Measurements from ENCODE around the gene TULP1. TPM values are rescaled to one million over a fixed set of nuclear protein-coding genes. Genes with fewer than 3 reads are reported as not detected.

Gene TULP1
- total RNA-seq, 1 experiment from 2014 or later, result not detected

DNA sequence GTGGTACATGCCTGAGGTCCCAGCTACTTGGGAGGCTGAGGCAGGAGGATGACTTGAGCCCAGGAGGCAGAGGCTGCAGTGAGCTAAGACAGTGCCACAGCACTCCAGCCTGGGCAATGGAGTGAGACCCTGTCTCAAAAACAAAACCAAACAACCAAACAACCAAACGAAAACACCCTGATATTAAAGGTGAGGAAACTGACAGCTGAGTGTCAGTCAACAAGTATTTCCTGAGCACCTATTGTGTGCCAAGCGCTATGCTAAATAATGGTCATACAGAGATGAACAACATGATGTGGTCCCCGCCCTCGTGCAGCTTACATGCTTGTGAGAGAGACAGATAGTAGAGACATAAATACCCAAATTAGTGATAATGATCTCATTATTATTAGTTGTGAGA lies 1.9 kb upstream of the TULP1 start:
- DNase-seq (ENCODE audit: unreplicated experiment), result no peak
- Mint-ChIP-seq H3K4me3 (ENCODE audit: unreplicated experiment) (no peak overlapping the region), H3K9me3 (ENCODE audit: unreplicated experiment) (no peaks in the 10 kb centered on the region), H3K27ac (ENCODE audit: low read depth, unreplicated experiment) (no peak overlapping the region), H3K36me3 (ENCODE audit: insufficient read depth, unreplicated experiment) (no peaks in the 10 kb centered on the region), H3K27me3 (ENCODE audit: insufficient read depth, unreplicated experiment) (peaks cover 4% of the 10 kb centered on the region), H3K4me1 (ENCODE audit: insufficient read depth, unreplicated experiment) (peaks cover 3% of the 10 kb centered on the region)
- ChIA-PET CTCF (interaction anchor here (0.6 to 1.7 kb wide), 2 partner anchors 8 to 1865 kb away, joined by 5 to 6 read pairs; no protein-coding TSS in a partner anchor), POLR2A (interaction anchor here (0.6 kb wide), 1 partner anchor 62 kb away, joined by 3 read pairs; no protein-coding TSS in a partner anchor)
- intact Hi-C loops (cut with micrococcal nuclease), result no loop called here
- TF ChIP-seq, protein P1, sequence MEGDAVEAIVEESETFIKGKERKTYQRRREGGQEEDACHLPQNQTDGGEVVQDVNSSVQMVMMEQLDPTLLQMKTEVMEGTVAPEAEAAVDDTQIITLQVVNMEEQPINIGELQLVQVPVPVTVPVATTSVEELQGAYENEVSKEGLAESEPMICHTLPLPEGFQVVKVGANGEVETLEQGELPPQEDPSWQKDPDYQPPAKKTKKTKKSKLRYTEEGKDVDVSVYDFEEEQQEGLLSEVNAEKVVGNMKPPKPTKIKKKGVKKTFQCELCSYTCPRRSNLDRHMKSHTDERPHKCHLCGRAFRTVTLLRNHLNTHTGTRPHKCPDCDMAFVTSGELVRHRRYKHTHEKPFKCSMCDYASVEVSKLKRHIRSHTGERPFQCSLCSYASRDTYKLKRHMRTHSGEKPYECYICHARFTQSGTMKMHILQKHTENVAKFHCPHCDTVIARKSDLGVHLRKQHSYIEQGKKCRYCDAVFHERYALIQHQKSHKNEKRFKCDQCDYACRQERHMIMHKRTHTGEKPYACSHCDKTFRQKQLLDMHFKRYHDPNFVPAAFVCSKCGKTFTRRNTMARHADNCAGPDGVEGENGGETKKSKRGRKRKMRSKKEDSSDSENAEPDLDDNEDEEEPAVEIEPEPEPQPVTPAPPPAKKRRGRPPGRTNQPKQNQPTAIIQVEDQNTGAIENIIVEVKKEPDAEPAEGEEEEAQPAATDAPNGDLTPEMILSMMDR (IDR thresholded peaks at IDR 0.05; ENCODE audit: unreplicated experiment), result no peak
- no TSS peak for BruUV-seq (replicated peaks)

DNA sequence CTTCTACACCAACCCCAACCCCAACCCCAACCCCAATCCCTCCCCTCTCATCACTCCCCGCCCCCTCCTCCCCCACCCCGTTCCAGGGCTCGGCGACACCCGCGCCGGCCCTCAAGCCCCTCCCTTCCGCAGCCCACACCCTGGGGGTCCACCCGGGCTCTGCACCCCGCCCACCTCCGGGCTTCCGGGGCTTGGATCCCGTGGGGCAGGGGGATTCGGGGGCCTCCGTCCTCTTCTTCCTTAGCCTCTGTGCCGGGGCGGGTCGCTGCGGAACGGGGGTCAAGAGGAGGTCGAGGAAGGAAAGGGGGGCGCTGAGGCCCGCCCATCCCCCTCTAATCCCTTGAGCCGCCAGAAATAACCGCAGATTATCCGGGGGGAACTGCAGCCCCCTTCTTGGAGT lies 690 bp downstream of the TULP1 start:
- Mint-ChIP-seq H3K4me1 (ENCODE audit: insufficient read depth, unreplicated experiment) (no peaks in the 10 kb centered on the region), H3K27me3 (ENCODE audit: insufficient read depth, unreplicated experiment) (peaks cover 14% of the 10 kb centered on the region), H3K36me3 (ENCODE audit: insufficient read depth, unreplicated experiment) (no peaks in the 10 kb centered on the region), H3K9me3 (ENCODE audit: unreplicated experiment) (no peaks in the 10 kb centered on the region), H3K27ac (ENCODE audit: low read depth, unreplicated experiment) (no peak overlapping the region), H3K4me3 (ENCODE audit: unreplicated experiment) (no peak overlapping the region)
- intact Hi-C loops (cut with micrococcal nuclease), result no loop called here
- CTCF ChIA-PET, result interaction anchor here (0.6 kb wide), 1 partner anchor 225 kb away, joined by 3 read pairs; no protein-coding TSS in a partner anchor
- no TSS peak for BruUV-seq (replicated peaks)
- DNase-seq (ENCODE audit: unreplicated experiment), result no peak
- TF ChIP-seq, protein P1 (IDR thresholded peaks at IDR 0.05; ENCODE audit: unreplicated experiment), result no peak
- POLR2A ChIA-PET, result no interaction called here

DNA sequence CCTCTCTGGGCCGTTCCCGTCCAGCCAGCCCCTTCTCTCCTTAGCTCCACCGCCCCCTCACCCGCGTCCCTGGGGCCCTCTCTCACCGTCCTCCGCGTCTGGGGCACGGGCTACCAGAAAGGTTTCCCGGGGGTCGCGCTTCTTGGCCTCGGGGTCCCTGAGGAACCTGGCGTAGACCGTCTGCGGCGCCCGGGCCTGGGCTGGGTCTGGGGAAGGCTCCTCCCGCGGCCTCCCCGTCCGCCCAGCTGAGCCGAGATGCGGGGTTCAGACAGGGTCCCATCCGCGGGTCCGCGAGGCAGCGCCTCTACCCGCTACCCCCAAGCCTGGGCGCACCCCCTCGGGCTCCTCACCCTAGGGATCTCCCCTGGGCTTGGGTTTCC lies 1.1 kb downstream of the TULP1 start:
- Mint-ChIP-seq H3K9me3 (ENCODE audit: unreplicated experiment) (no peaks in the 10 kb centered on the region), H3K27me3 (ENCODE audit: insufficient read depth, unreplicated experiment) (peaks cover 14% of the 10 kb centered on the region), H3K27ac (ENCODE audit: low read depth, unreplicated experiment) (no peak overlapping the region), H3K36me3 (ENCODE audit: insufficient read depth, unreplicated experiment) (no peaks in the 10 kb centered on the region), H3K4me3 (ENCODE audit: unreplicated experiment) (no peak overlapping the region), H3K4me1 (ENCODE audit: insufficient read depth, unreplicated experiment) (no peaks in the 10 kb centered on the region)
- no TSS peak for BruUV-seq (replicated peaks)
- intact Hi-C loops (cut with micrococcal nuclease), result no loop called here
- TF ChIP-seq, protein P1 (IDR thresholded peaks at IDR 0.05; ENCODE audit: unreplicated experiment), result no peak
- no peak for DNase-seq (ENCODE audit: unreplicated experiment)
- ChIA-PET POLR2A (interaction anchor here (0.7 kb wide), 1 partner anchor 32 kb away, joined by 3 read pairs; no protein-coding TSS in a partner anchor), CTCF (interaction anchor here (0.6 kb wide), 1 partner anchor 225 kb away, joined by 3 read pairs; no protein-coding TSS in a partner anchor)

DNA sequence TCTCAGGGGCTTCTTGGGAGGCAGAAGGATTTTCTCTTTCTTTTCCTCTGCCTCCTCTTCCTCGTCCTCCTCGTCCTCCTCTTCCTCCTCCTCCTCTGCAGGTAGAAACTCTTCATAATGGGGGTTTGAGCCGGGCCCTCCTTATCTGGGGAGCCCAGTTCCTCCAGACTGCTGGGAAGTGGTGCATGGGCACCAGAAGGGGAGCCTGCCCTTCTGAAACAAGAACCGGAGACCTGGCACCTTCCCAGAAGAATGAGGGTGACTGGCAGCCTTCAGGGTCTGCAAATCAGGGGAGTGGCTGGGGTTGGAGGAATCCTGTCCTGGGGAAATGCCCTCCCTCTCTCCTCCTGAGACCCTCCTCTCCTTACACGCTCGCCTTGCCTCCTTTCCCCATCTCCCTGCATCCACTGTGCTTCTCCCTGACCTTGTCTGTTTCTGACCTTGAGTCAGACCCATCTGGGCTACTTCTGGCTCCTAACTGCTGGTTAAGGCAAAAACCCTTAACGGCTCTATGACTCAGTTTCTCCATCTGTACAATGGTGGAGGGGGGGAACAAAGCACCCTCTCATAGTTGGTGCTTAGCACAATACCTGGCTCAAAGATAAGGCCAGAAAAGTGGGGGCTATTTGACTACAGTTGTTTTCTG lies 1.7 kb downstream of the TULP1 start:
- Mint-ChIP-seq H3K27me3 (ENCODE audit: insufficient read depth, unreplicated experiment) (peaks cover 14% of the 10 kb centered on the region), H3K36me3 (ENCODE audit: insufficient read depth, unreplicated experiment) (no peaks in the 10 kb centered on the region), H3K4me3 (ENCODE audit: unreplicated experiment) (no peak overlapping the region), H3K27ac (ENCODE audit: low read depth, unreplicated experiment) (no peak overlapping the region), H3K4me1 (ENCODE audit: insufficient read depth, unreplicated experiment) (no peaks in the 10 kb centered on the region), H3K9me3 (ENCODE audit: unreplicated experiment) (no peaks in the 10 kb centered on the region)
- BruUV-seq (replicated peaks), result no TSS peak
- POLR2A ChIA-PET, result interaction anchor here (0.7 kb wide), 1 partner anchor 33 kb away, joined by 3 read pairs; no protein-coding TSS in a partner anchor
- no peak for DNase-seq (ENCODE audit: unreplicated experiment)
- CTCF ChIA-PET, result interaction anchor here (0.6 kb wide), 1 partner anchor 225 kb away, joined by 3 read pairs; no protein-coding TSS in a partner anchor
- intact Hi-C loops (cut with micrococcal nuclease), result no loop called here
- TF ChIP-seq, protein P1 (IDR thresholded peaks at IDR 0.05; ENCODE audit: unreplicated experiment), result no peak
